ENCODE measurements around the gene FUNDC2.

- TF ChIP-seq POLR2A (IDR thresholded peaks at IDR 0.05; ENCODE audit: low read depth, low read length) (no peak), FOXM1 (IDR thresholded peaks at IDR 0.05; ENCODE audit: low read depth, low read length) (no peak), EGR1 (IDR thresholded peaks at IDR 0.05; ENCODE audit: borderline replicate concordance in 1 of 2, low read depth in 2 of 2, low read length in 2 of 2) (no peak), MAX (IDR thresholded peaks at IDR 0.05; ENCODE audit: low read depth, low read length) (no peak), RCOR1 (conservative IDR thresholded peaks at IDR 0.05; ENCODE audit: low read depth, low read length) (no peak), GABPA (IDR thresholded peaks at IDR 0.05; ENCODE audit: low read depth) (no peak), CTCF (IDR thresholded peaks at IDR 0.05 in 2 of 3, conservative IDR thresholded peaks at IDR 0.05 in 1 of 3; ENCODE audit: control insufficient read depth in 2 of 3, extremely low read depth in 1 of 3, insufficient read depth in 1 of 3, low read depth in 3 of 3, low read length in 3 of 3) (no peak), RAD21 (IDR thresholded peaks at IDR 0.05; ENCODE audit: insufficient read depth, low read depth, low read length) (no peak), EP300 (IDR thresholded peaks at IDR 0.05; ENCODE audit: borderline replicate concordance in 1 of 2, control insufficient read depth in 1 of 2, low read depth in 2 of 2, low read length in 2 of 2) (no peak)
These were observed 60.5 kb downstream of the FUNDC2 start for GRCh38 chrX:155086961-155087735.
